Hepatocyte (in vitro differentiated cells): ENCODE measurements around the gene CIT. TPM values are rescaled to one million over a fixed set of nuclear protein-coding genes. Genes with fewer than 3 reads are reported as not detected.

Experiments
- DNase-seq: peaks from one replicate; pipeline ENCODE4 v3.0.0-alpha.2; 2016; ENCODE audit warnings: low spot score
- H2AFZ ChIP-seq: fragments of 200-600 bp; sonication (generic); 2 replicates; pipeline ENCODE4 v1.6.0; 2016; ENCODE audit warnings: antibody characterized with exemption, mild to moderate bottlenecking
- H3K27ac ChIP-seq: fragments of 200-600 bp; sonication (generic); 2 replicates; pipeline ENCODE4 v1.5.1; 2016; ENCODE audit warnings: mild to moderate bottlenecking
- H3K27me3 ChIP-seq: fragments of 200-600 bp; sonication (generic); 2 replicates; pipeline ENCODE4 v1.6.1; 2016
- H3K36me3 ChIP-seq: fragments of 200-600 bp; sonication (generic); replicated peaks from 2 replicates; pipeline ENCODE4 v1.5.1; 2016; ENCODE audit warnings: low read depth; ENCODE audit not compliant: insufficient read depth
- H3K4me1 ChIP-seq: fragments of 200-600 bp; sonication (generic); 2 replicates; pipeline ENCODE4 v1.5.1; 2016; ENCODE audit warnings: mild to moderate bottlenecking, moderate library complexity; ENCODE audit not compliant: insufficient read depth
- H3K4me2 ChIP-seq: fragments of 200-600 bp; sonication (generic); 2 replicates; pipeline ENCODE4 v1.6.0; 2016
- H3K4me3 ChIP-seq: fragments of 200-600 bp; sonication (generic); 2 replicates; pipeline ENCODE4 v1.5.1; 2016; ENCODE audit warnings: mild to moderate bottlenecking
- H3K79me2 ChIP-seq: fragments of 200-600 bp; sonication (generic); 2 replicates; pipeline ENCODE4 v1.6.0; 2017; ENCODE audit warnings: mild to moderate bottlenecking
- H3K9me2 ChIP-seq: fragments of 200-600 bp; sonication (generic); replicated peaks from 2 replicates; pipeline ENCODE4 v1.6.0; 2017; ENCODE audit warnings: mild to moderate bottlenecking; ENCODE audit not compliant: insufficient read depth
- H3K9me3 ChIP-seq: fragments of 200-600 bp; sonication (generic); 2 replicates; pipeline ENCODE4 v1.5.1; 2016; ENCODE audit warnings: low read depth, mild to moderate bottlenecking
- H4K20me1 ChIP-seq: fragments of 200-600 bp; sonication (generic); 2 replicates; pipeline ENCODE4 v1.6.0; 2016; ENCODE audit warnings: mild to moderate bottlenecking; ENCODE audit not compliant: insufficient read depth, poor library complexity, severe bottlenecking
- CTCF ChIP-seq: fragments of 200-600 bp; sonication (generic); IDR thresholded peaks from 2 replicates; pipeline ENCODE4 v1.5.1; 2016; ENCODE audit warnings: antibody characterized with exemption, mild to moderate bottlenecking; ENCODE audit not compliant: poor library complexity
- EZH2 ChIP-seq: fragments of 200-600 bp; sonication (generic); IDR thresholded peaks from 2 replicates; pipeline ENCODE4 v1.6.1; 2016; ENCODE audit warnings: antibody characterized with exemption, mild to moderate bottlenecking, borderline replicate concordance
- EZH2phosphoT487 ChIP-seq: fragments of 200-600 bp; sonication (generic); IDR thresholded peaks from one replicate; pipeline ENCODE4 v1.6.1; 2018; ENCODE audit warnings: antibody characterized with exemption, mild to moderate bottlenecking, low read depth, moderate library complexity; ENCODE audit not compliant: unreplicated experiment, severe bottlenecking
- WGBS: methylation state at CpG from one replicate; pipeline ENCODE4 v1.1.6; 2016; ENCODE audit warnings: low lambda C conversion rate; ENCODE audit errors: missing lambda C conversion rate; 5-methylcytosine and 5-hydroxymethylcytosine counted together
- polyA plus RNA-seq: library from polyadenylated mRNA; unstranded; fragments of >200 nt; fragmentation: Nextera tagmentation; extraction: Ambion mirVana; gene quantifications from 2 replicates; pipeline ENCODE4 v1.2.1, GENCODE V29; 2016
- total RNA-seq: library from RNA; depleted of rRNA; stranded (reverse); fragments of >200 nt; gene quantifications from 2 replicates; pipeline ENCODE4 v1.2.3, GENCODE V29; 2014

The CIT gene
- total and polyA plus RNA-seq, 2 experiments from 2014 or later, result 3.6 to 3.9 TPM

- Histone ChIP-seq H3K9me2 (no peaks in the 10 kb centered on the region), H3K9me3 (no peaks in the 10 kb centered on the region), H3K27ac (peak overlapping the region; percentile 94), H3K79me2 (peaks cover 39% of the 10 kb centered on the region), H3K27me3 (no peaks in the 10 kb centered on the region), H3K4me2 (peak overlapping the region; percentile 93), H3K4me1 (peaks cover 19% of the 10 kb centered on the region), H3K36me3 (no peaks in the 10 kb centered on the region), H3K4me3 (no peak overlapping the region), H2AFZ (no peak overlapping the region), H4K20me1 (no peaks in the 10 kb centered on the region)
- TF ChIP-seq CTCF (no peak), EZH2 (no peak), EZH2phosphoT487 (no peak)
- WGBS, result 55% methylated on average over 11 of the region's 11 CpGs
- peak; percentile 65 for DNase-seq
These were observed 207.2 kb downstream of the CIT start for GRCh38 chr12:119669744-119670472.

- no peaks in the 10 kb centered on the region for H4K20me1 ChIP-seq
- H3K79me2 ChIP-seq, result peaks cover 37% of the 10 kb centered on the region
- H3K36me3 ChIP-seq, result no peaks in the 10 kb centered on the region
- TF ChIP-seq EZH2 (no peak), CTCF (no peak), EZH2phosphoT487 (no peak)
- peaks cover 19% of the 10 kb centered on the region for H3K4me1 ChIP-seq
- peak overlapping the region; percentile 52 for H3K4me3 ChIP-seq
- peak overlapping the region; percentile 94 for H3K27ac ChIP-seq
- WGBS, result 5% methylated on average over 13 of the region's 14 CpGs
- no peak for DNase-seq
- H2AFZ ChIP-seq, result peak overlapping the region; percentile 57
- H3K4me2 ChIP-seq, result peak overlapping the region; percentile 93
- H3K27me3 ChIP-seq, result no peaks in the 10 kb centered on the region
- no peaks in the 10 kb centered on the region for H3K9me2 ChIP-seq
- no peaks in the 10 kb centered on the region for H3K9me3 ChIP-seq
These were observed 208.7 kb downstream of the CIT start for GRCh38 chr12:119668324-119668841.

GRCh38 chr12:119667577-119668323, 209.4 kb downstream of the CIT start, which contains the start of gene PRKAB1:
Gene PRKAB1 (plus strand): TSS chr12:119668133. CDS start chr12:119668245, 112 bp downstream.
- peaks cover 19% of the 10 kb centered on the region for H3K4me1 ChIP-seq
- WGBS, result 1% methylated on average over 69 of the region's 69 CpGs
- peak; percentile 99 for DNase-seq

More at GRCh38 chr12:119667577-119668323, 209.4 kb downstream of the CIT start, which contains the start of gene PRKAB1:
- Histone ChIP-seq H3K4me3 (peak within 1 kb of the TSS; percentile 52), H2AFZ (peak within 1 kb of the TSS; percentile 57), H3K9me3 (no peaks in the 10 kb centered on the region), H3K27me3 (no peaks in the 10 kb centered on the region), H3K9me2 (no peaks in the 10 kb centered on the region), H3K4me2 (peak within 1 kb of the TSS; percentile 93), H4K20me1 (no peaks in the 10 kb centered on the region), H3K36me3 (no peaks in the 10 kb centered on the region), H3K79me2 (peaks cover 31% of the 10 kb centered on the region), H3K27ac (peak within 1 kb of the TSS; percentile 94)
- no peak for TF ChIP-seq EZH2phosphoT487
- TF ChIP-seq CTCF, result peak; percentile 96
- TF ChIP-seq EZH2, result no peak
